NCI-H226 (cell line): Measurements from ENCODE around the gene POLR1G.

Source experiments
- DNase-seq: peaks from one replicate; pipeline ENCODE4 v3.0.0-alpha.2; 2015

The POLR1G gene

GRCh38 chr19:45406226-45407090 is at the start of gene POLR1G:
TSS of gene POLR1G (plus strand) at chr19:45406644. CDS start at chr19:45406697, 53 bp downstream.
- peak; percentile 62 for DNase-seq

- DNase-seq = no peak
Observed at GRCh38 chr19:45356760-45357444, 49.5 kb upstream of the POLR1G start.

DNA sequence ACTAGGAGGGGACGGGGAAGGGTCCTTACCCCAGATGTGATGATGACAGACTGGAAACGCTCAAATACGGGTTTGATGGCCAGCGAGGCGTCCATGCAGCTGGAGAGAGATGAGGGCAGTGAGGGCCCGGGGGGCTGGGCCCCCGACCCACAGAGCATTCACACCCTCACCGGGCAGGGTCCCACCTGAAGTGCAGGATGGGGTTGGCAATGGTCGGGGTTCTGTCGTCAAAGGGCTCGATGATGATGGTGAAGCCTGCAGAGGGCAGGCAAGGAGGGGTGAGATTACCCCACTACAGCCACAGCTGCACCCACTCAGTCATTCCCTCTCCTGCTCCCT is 49.0 kb upstream of the POLR1G start:
- no peak for DNase-seq

DNA sequence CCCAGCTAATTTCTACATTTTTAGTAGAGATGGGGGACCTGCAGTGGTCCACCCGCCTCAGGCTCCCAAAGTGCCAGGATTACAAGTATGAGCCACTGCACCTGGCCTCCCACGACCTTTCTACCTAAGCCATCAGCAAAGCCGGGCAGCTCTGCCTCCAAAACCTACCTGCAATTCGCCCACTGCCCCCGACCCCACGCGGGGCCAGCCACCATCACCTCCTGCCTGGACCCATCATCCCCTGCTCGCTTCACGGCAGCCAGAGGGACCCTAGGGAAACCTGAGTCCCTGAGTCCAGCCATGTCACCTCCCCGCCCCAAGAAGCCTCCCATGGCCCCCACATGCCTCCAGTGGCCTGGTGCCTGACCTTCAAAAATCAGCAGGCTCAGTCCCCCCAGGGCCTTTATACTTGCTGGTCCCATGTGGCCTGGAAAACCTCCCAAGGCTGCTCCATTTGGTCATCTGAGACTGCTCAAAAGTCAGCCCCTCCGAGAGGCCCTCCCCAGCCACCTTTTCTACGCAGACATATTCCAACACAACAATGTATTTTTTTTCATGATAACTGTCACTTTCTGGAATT is 48.1 kb upstream of the POLR1G start:
- DNase-seq = no peak

DNA sequence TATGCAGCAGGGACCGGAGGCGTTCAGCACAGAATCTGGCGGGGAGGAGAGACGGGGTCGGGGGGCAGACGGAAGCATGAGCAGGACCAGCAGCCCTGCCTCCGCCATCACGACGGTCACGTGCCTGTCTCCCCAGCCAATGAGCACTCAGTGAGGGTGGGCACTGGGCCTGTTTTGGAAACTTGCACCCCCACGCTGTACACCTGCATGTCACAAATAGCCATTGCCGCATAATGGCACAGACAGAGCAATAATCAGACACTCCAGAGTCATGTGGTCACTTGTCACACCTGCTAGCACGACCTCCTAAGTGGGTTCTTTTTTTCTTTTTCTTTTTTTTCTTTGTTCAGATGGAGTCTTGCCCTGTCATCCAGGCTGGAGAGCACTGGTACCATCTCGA is 44.8 kb upstream of the POLR1G start:
- DNase-seq = no peak

DNA sequence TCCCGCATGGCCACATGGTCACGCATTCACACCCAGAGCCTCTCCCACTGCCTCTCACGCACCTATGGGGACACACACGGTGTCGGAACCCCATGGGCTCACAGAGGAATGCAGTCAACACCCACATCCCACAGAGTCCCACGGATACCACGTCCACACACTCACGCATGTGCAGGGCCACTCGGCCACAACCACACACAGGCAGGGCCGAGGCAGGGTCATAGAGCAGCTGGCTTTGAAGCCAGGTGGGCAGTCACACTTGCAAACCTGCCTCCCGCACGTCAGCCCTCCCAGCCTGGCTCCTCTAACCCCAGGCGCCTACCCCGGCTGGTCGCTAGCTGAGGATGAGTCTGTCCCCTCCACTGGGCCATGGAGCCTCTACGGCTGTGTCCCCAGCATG is 44.2 kb upstream of the POLR1G start:
- no peak for DNase-seq

- DNase-seq = no peak
Observed at GRCh38 chr19:45363861-45364459, 42.5 kb upstream of the POLR1G start.

- no peak for DNase-seq
Observed at GRCh38 chr19:45364696-45365095, 41.7 kb upstream of the POLR1G start.

GRCh38 chr19:45368127-45368526 is 38.3 kb upstream of the POLR1G start:
- no peak for DNase-seq

DNA sequence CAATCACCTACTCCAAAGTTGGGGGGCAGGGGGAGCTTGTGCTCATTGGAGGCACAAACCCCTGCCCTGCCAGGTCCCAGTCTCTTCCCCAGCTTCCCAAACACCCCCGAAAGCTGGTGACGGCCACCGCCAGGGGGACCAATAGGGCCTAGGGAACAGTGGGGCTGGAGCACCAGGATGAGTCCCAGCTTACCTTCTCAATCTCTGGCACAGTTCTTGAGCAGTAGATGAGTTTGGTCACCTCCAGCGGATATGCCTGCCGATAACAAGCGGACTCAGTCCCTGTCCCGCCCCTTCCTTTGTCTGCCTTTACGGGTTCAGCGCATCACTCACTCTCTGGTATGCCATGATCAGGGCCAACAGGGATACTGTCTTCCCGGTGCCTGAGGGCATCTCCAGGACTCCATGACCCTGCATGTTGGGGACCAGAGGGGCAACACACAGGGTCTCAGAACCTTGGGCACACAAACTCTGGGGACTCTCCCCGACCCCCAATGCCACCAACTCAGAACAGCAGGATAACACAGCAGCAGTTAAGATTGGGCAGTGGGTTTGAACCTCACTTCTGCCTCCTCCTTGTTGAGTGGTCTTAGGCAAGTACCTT is 37.6 kb upstream of the POLR1G start:
- DNase-seq = no peak

DNA sequence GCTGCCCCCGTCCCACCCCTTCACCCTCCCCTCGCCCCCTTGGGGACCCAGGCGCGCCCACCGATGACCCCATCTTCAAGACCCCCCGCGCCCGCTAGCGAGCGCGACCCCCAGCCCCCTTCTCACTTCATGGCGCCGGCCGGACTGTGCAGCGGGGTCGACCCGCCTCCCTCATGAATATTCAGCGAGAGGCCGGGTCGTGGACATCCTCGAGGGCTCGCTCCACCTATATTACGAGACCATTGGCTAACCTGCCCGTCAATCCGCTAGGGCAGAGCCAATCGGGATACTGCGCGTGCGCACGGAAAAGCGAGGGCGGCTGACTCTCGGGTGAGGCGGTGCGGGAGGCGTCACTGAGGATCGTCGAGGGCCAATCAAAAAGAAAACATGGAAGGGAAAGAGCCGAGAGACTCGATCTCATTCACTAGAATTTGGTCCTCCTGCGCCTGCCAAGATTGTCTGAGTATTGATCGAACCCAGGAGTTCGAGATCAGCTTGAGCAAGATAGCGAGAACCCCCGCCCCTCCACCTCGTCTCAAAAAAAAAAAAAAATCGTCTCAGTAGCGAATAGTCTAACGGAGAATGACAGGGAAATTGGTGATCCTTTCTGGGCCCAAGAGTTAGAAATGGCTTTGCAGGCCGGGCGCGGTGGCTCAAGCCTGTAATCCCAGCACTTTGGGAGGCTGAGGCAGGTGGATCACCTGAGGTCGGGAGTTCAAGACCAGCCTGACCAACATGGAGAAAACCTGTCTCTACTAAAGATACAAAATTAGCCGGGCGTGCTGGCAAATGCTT is 35.8 kb upstream of the POLR1G start, which contains the start of gene ERCC2:
TSS of gene ERCC2 (minus strand) at position 164 of the 795 bp plus-strand sequence. CDS start at position 131, 33 bp downstream.
- DNase-seq = peak; percentile 96

GRCh38 chr19:45376045-45376724 is 30.3 kb upstream of the POLR1G start:
- DNase-seq = peak; percentile 98

GRCh38 chr19:45380107-45380506 is 26.3 kb upstream of the POLR1G start:
- no peak for DNase-seq

GRCh38 chr19:45382426-45382825 is 24.0 kb upstream of the POLR1G start:
- DNase-seq = no peak

DNA sequence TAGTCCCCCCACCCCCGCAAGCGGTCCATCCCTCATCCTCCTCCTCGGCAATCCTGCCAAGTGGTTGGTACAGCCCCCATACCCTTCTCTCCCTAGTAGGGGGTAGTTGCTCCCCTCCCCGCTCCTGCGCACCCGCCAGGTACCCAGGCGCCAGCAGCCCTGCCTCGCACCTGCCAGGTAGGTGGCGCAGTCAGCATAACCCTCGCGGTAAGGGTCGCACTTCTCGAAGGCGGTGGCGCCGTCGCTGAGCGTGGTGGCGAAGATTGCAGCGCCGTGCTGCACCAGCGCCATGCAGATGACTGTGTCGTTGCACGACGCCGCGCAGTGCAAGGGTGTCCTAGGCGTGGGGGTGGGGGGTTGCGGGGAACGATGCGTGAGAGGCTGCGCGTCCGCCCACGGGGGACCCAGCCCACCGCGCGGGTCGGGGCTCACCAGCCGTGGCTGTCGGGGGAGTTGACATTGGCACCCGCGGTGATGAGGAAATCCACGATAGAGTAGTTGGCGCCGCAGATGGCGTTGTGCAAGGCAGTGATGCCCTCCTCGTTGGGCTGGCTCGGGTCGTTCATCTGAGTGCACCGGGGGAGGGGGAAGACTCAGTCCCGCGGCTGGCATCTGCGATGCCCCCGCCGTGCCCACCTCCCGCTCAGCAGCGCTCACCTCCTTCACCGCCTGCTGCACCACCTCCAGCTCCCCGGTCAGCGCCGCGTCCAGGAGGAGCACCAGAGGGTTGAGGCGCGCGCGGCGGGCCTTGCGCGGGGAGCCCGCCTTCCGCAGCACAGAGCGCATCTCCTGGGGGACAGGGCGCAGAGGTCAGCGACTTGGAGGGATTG is 20.8 kb upstream of the POLR1G start:
- DNase-seq = no peak

DNA sequence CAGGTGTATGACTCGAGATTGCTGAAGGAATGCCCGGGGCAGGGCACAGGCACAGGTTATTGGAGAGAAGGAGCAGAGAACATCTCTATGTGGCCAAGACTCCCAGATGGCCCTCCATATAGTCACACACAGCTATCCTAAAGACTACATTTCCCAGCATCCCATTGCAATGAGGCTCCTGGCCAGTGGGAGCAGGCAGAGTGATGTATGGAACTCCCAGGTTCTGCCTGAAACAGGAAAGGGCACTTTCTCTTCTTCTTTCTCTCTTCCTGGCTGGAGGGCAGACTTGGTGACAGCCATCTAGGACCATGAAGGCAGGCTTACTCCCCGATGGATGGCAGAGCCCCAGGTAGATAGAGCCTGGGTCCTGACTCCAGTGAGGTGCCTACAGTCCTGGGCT is 15.1 kb upstream of the POLR1G start:
- peak; percentile 9 for DNase-seq

GRCh38 chr19:45391871-45392665 is 14.4 kb upstream of the POLR1G start:
- no peak for DNase-seq

DNA sequence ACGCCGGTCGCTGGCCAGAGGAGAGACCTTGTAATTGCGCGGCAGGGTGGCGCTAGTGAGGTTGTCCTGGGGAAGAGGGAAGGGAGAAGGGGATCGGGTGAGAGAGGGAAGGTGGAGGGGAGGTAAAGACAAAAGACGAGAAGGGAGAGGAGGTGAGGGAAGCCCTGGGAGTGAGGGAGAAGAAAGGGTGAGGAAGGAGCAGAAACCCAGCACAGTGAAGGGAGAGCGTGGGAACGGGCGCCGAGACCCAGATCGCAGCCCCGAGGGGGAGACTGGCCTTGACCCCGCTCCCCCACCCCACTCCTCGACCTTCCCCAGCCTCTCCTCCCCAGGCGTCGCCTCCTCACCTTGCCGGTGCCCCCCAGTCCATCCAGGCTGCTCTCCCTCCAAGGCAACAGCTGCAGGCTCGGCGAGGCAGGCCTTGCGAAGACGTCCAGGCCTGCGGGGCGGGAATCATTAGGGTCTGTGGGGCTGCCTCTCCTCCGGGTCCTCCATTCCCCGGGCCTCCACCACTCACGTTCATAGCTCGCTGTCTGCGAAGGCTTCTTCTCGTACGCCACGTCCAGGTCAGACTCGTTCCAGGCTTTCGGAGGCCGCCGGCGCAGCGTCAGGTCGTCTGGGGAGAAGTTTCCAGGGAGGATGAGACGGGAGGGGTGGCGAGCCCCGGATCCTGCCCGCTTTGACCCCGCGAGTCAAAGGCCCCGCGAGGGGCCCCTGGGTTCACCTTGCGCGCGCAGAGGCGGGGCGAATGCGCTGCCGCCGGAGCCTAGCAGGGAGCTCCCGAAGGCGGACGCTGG is 10.4 kb upstream of the POLR1G start:
- no peak for DNase-seq

DNA sequence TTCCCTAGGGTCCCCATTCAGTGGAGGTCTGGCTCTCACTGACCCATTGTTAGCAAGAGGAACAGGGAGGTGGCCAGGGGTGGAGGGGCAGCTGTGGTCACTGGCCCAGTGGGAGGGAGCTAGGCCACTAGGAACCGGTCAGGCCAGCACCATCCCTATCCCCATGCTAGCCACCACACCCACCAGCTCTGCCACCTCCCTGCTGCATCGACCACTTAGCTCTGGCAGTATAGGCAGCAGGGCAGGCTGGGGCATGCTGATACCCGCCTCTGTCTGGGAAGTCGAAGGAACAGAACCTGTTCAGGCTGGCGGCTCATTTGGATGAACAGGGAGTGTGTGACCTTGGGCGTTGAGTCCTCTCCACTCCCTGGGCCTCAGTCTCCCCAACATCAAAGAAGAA is 6.3 kb upstream of the POLR1G start:
- no peak for DNase-seq
